Smooth muscle cell (in vitro differentiated cells): Measurements from ENCODE around the gene FBH1. TPM values are rescaled to one million over a fixed set of nuclear protein-coding genes. Genes with fewer than 3 reads are reported as not detected.
"Not testable (repeated sequence)": the region's sequence is repeated elsewhere in the genome, so short reads cannot be mapped to it uniquely, and the experiment has no call there.

Source experiments
- DNase-seq: peaks from one replicate; lab custom pipeline; 2025; ENCODE audit not compliant: unreplicated experiment; lab: John Stamatoyannopoulos, UW
- H2AFZ ChIP-seq: fragments of 200-600 bp; sonication (generic); 2 replicates; pipeline ENCODE4 v1.6.0; 2016; ENCODE audit warnings: antibody characterized with exemption, low read depth, mild to moderate bottlenecking
- H3F3A ChIP-seq: fragments of 200-600 bp; sonication (generic); 2 replicates; pipeline ENCODE4 v1.6.0; 2017; ENCODE audit warnings: antibody characterized with exemption, low read depth
- H3K27ac ChIP-seq: fragments of 200-600 bp; sonication (generic); 2 replicates; pipeline ENCODE4 v1.5.1; 2016; ENCODE audit warnings: low read depth, mild to moderate bottlenecking
- H3K27me3 ChIP-seq: fragments of 200-600 bp; sonication (generic); 2 replicates; pipeline ENCODE4 v1.6.1; 2016; ENCODE audit warnings: low read depth, mild to moderate bottlenecking
- H3K36me3 ChIP-seq: fragments of 200-600 bp; sonication (generic); 2 replicates; pipeline ENCODE4 v1.5.1; 2016; ENCODE audit warnings: low read depth
- H3K4me1 ChIP-seq: fragments of 200-600 bp; sonication (generic); 2 replicates; pipeline ENCODE4 v1.5.1; 2016; ENCODE audit warnings: low read depth
- H3K4me2 ChIP-seq: fragments of 200-600 bp; sonication (generic); 2 replicates; pipeline ENCODE4 v1.6.0; 2016; ENCODE audit warnings: mild to moderate bottlenecking
- H3K4me3 ChIP-seq: fragments of 200-600 bp; sonication (generic); 2 replicates; pipeline ENCODE4 v1.5.1; 2016; ENCODE audit warnings: mild to moderate bottlenecking
- H3K79me2 ChIP-seq: fragments of 200-600 bp; sonication (generic); 2 replicates; pipeline ENCODE4 v1.6.0; 2016; ENCODE audit warnings: low read depth, mild to moderate bottlenecking
- H3K9ac ChIP-seq: fragments of 200-600 bp; sonication (generic); 2 replicates; pipeline ENCODE4 v1.6.0; 2016; ENCODE audit warnings: low read depth
- H3K9me3 ChIP-seq: fragments of 200-600 bp; sonication (generic); replicated peaks from 2 replicates; pipeline ENCODE4 v1.5.1; 2016; ENCODE audit warnings: low read depth
- H4K20me1 ChIP-seq: fragments of 200-600 bp; sonication (generic); 2 replicates; pipeline ENCODE4 v1.6.0; 2016; ENCODE audit warnings: low read depth
- CTCF ChIP-seq: fragments of 200-600 bp; sonication (generic); IDR thresholded peaks from 2 replicates; pipeline ENCODE4 v1.5.1; 2017; ENCODE audit warnings: borderline replicate concordance, mild to moderate bottlenecking, antibody characterized with exemption; ENCODE audit not compliant: insufficient read depth, poor library complexity, severe bottlenecking
- WGBS: methylation state at CpG from one replicate; pipeline ENCODE4 v1.1.7; 2016; ENCODE audit warnings: low lambda C conversion rate; 5-methylcytosine and 5-hydroxymethylcytosine counted together
- polyA plus RNA-seq: library from polyadenylated mRNA; unstranded; fragments of >200 nt; fragmentation: Nextera tagmentation; extraction: Ambion mirVana; gene quantifications from 2 replicates; pipeline ENCODE4 v1.2.1, GENCODE V29; 2016
- total RNA-seq: library from RNA; depleted of rRNA; stranded (reverse); fragments of >200 nt; gene quantifications from 2 replicates; pipeline ENCODE4 v1.2.3, GENCODE V29; 2014

FBH1 gene
- total and polyA plus RNA-seq, 2 experiments from 2014 or later = 68.4 to 70.0 TPM

GRCh38 chr10:5869156-5869555, 20.9 kb upstream of the FBH1 start:
- no peak for DNase-seq

GRCh38 chr10:5871596-5871995, 18.4 kb upstream of the FBH1 start:
- TF ChIP-seq CTCF = no peak
- WGBS = 51% methylated on average over 5 of the region's 5 CpGs
- Histone ChIP-seq H3K4me1 (no peaks in the 10 kb centered on the region), H3K79me2 (no peaks in the 10 kb centered on the region), H3K9me3 (no peaks in the 10 kb centered on the region), H3K27me3 (no peaks in the 10 kb centered on the region), H2AFZ (no peak overlapping the region), H3K36me3 (no peaks in the 10 kb centered on the region), H3K9ac (no peak overlapping the region), H3K4me2 (peak overlapping the region; percentile 20), H3F3A (no peaks in the 10 kb centered on the region), H3K27ac (no peak overlapping the region), H4K20me1 (no peaks in the 10 kb centered on the region), H3K4me3 (no peak overlapping the region)
- no peak for DNase-seq

More at GRCh38 chr10:5869156-5869555, 20.9 kb upstream of the FBH1 start:
- H3K9ac ChIP-seq = no peak overlapping the region
- no peak overlapping the region for H3K4me3 ChIP-seq
- H2AFZ ChIP-seq = no peak overlapping the region
- H3K27ac ChIP-seq = no peak overlapping the region
- WGBS = 91% methylated on average over 3 of the region's 3 CpGs
- no peaks in the 10 kb centered on the region for H3K79me2 ChIP-seq
- H4K20me1 ChIP-seq = no peaks in the 10 kb centered on the region
- no peak for TF ChIP-seq CTCF
- H3K9me3 ChIP-seq = no peaks in the 10 kb centered on the region
- no peaks in the 10 kb centered on the region for H3K36me3 ChIP-seq
- no peaks in the 10 kb centered on the region for H3K27me3 ChIP-seq
- no peak overlapping the region for H3K4me2 ChIP-seq
- no peaks in the 10 kb centered on the region for H3K4me1 ChIP-seq
- no peaks in the 10 kb centered on the region for H3F3A ChIP-seq

- Histone ChIP-seq H3K4me3 (no peak overlapping the region), H3K9ac (no peak overlapping the region), H4K20me1 (no peaks in the 10 kb centered on the region), H3K9me3 (no peaks in the 10 kb centered on the region), H2AFZ (no peak overlapping the region), H3K36me3 (peaks cover 3% of the 10 kb centered on the region), H3K79me2 (no peaks in the 10 kb centered on the region), H3K27ac (no peak overlapping the region), H3F3A (no peaks in the 10 kb centered on the region), H3K4me2 (no peak overlapping the region), H3K27me3 (no peaks in the 10 kb centered on the region), H3K4me1 (no peaks in the 10 kb centered on the region)
- WGBS = 63% methylated on average over 9 of the region's 9 CpGs
- DNase-seq = peak; percentile 5
- peak; percentile 71 for TF ChIP-seq CTCF
Observed at GRCh38 chr10:5873515-5873995, 16.5 kb upstream of the FBH1 start.

- H3K9ac ChIP-seq = no peak overlapping the region
- no peak for TF ChIP-seq CTCF
- no peak for DNase-seq
- WGBS = 71% methylated on average over 14 of the region's 14 CpGs
- no peak overlapping the region for H3K4me3 ChIP-seq
- H3K4me1 ChIP-seq = no peaks in the 10 kb centered on the region
- H3F3A ChIP-seq = no peaks in the 10 kb centered on the region
- no peaks in the 10 kb centered on the region for H3K27me3 ChIP-seq
- peaks cover 3% of the 10 kb centered on the region for H3K36me3 ChIP-seq
- peak overlapping the region; percentile 5 for H3K27ac ChIP-seq
- no peak overlapping the region for H2AFZ ChIP-seq
- H3K9me3 ChIP-seq = no peaks in the 10 kb centered on the region
- no peaks in the 10 kb centered on the region for H3K79me2 ChIP-seq
- no peak overlapping the region for H3K4me2 ChIP-seq
- no peaks in the 10 kb centered on the region for H4K20me1 ChIP-seq
Observed at GRCh38 chr10:5876181-5876768, 13.8 kb upstream of the FBH1 start.

- 91% methylated on average over 7 of the region's 7 CpGs for WGBS
- H3K4me2 ChIP-seq, H3K4me3 ChIP-seq, H3K36me3 ChIP-seq, H3F3A ChIP-seq, H3K9ac ChIP-seq, DNase-seq, H3K9me3 ChIP-seq, H3K4me1 ChIP-seq, H3K79me2 ChIP-seq, H3K27me3 ChIP-seq, H4K20me1 ChIP-seq, H2AFZ ChIP-seq: not testable (repeated sequence)
- peak overlapping the region; percentile 5 for H3K27ac ChIP-seq
Observed at GRCh38 chr10:5877041-5877440, 13.0 kb upstream of the FBH1 start.
